ENCODE data around the gene CEMIP.

The CEMIP gene

GRCh38 chr15:80854104-80854503 is 74.9 kb downstream of the CEMIP start:
- DNase-seq, result no peak

GRCh38 chr15:80855206-80855605 is 76.0 kb downstream of the CEMIP start:
- no peak for DNase-seq

GRCh38 chr15:80856400-80856799 is 77.2 kb downstream of the CEMIP start:
- no peak for DNase-seq

- peak; percentile 50 for DNase-seq
These were observed 77.7 kb downstream of the CEMIP start for GRCh38 chr15:80856809-80857377.

GRCh38 chr15:80861731-80862170 is 82.6 kb downstream of the CEMIP start:
- peak; percentile 40 for DNase-seq

- no peak for DNase-seq
These were observed 85.5 kb downstream of the CEMIP start for GRCh38 chr15:80864666-80865065.

- DNase-seq, result no peak
These were observed 87.8 kb downstream of the CEMIP start for GRCh38 chr15:80866936-80867335.

GRCh38 chr15:80870366-80870765 is 91.2 kb downstream of the CEMIP start:
- DNase-seq, result no peak

GRCh38 chr15:80870893-80871292 is 91.7 kb downstream of the CEMIP start:
- no peak for DNase-seq

- DNase-seq, result no peak
These were observed 92.7 kb downstream of the CEMIP start for GRCh38 chr15:80871858-80872257.

- no peak for DNase-seq
These were observed 94.3 kb downstream of the CEMIP start for GRCh38 chr15:80873366-80873952.

GRCh38 chr15:80875568-80876347 is 96.6 kb downstream of the CEMIP start:
- no peak for DNase-seq

GRCh38 chr15:80876348-80876674 is 97.1 kb downstream of the CEMIP start:
- no peak for DNase-seq

GRCh38 chr15:80878242-80878866 is 99.2 kb downstream of the CEMIP start:
- DNase-seq, result no peak

- no peak for DNase-seq
These were observed 99.7 kb downstream of the CEMIP start for GRCh38 chr15:80878867-80879250.

GRCh38 chr15:80880086-80880485 is 100.9 kb downstream of the CEMIP start:
- DNase-seq, result no peak

GRCh38 chr15:80883641-80884040 is 104.5 kb downstream of the CEMIP start:
- no peak for DNase-seq

GRCh38 chr15:80885016-80885579 is 105.9 kb downstream of the CEMIP start:
- DNase-seq, result no peak

- peak; percentile 4 for DNase-seq
These were observed 108.0 kb downstream of the CEMIP start for GRCh38 chr15:80887148-80887547.

GRCh38 chr15:80888846-80889245 is 109.7 kb downstream of the CEMIP start:
- DNase-seq, result no peak

GRCh38 chr15:80890341-80891005 is 111.3 kb downstream of the CEMIP start:
- no peak for DNase-seq

- DNase-seq, result no peak
These were observed 111.8 kb downstream of the CEMIP start for GRCh38 chr15:80891006-80891405.

- no peak for DNase-seq
These were observed 113.2 kb downstream of the CEMIP start for GRCh38 chr15:80892414-80892813.
